Heart right ventricle (tissue), 16 donors: Measurements from ENCODE around the gene PNPLA2. TPM values are rescaled to one million over a fixed set of nuclear protein-coding genes. Genes with fewer than 3 reads are reported as not detected.

Source experiments
- ATAC-seq, 8 donors: fragments of 200-7000 bp; cut with Tn5 transposase; one replicate each; pipeline ENCODE4 v1.9.1; 2020; ENCODE audit warnings: mild to moderate bottlenecking in 8 of 8, moderate library complexity in 8 of 8, moderate number of reproducible peaks in 1 of 8
- DNase-seq, 2 donors: peaks; one replicate each; pipeline ENCODE4 v3.0.0-alpha.2; 2020
- H3K27ac ChIP-seq, 10 donors: fragments of 200-600 bp; sonication (generic) in 2 of 10; one replicate each; pipeline versions ENCODE4 v1.5.0 to v1.8.0; 2020 to 2022; ENCODE audit warnings: mild to moderate bottlenecking in 3 of 10
- H3K27me3 ChIP-seq, 7 donors: fragments of 200-600 bp; one replicate each; pipeline ENCODE4 v1.8.0; 2021 to 2022; ENCODE audit warnings: mild to moderate bottlenecking in 2 of 7
- H3K36me3 ChIP-seq, 9 donors: fragments of 200-600 bp; sonication (generic) in 1 of 9; one replicate each; pipeline versions ENCODE4 v1.5.0 to v1.8.0; 2020 to 2022; ENCODE audit warnings: mild to moderate bottlenecking in 2 of 9
- H3K4me1 ChIP-seq, 9 donors: fragments of 200-600 bp; sonication (generic) in 1 of 9; one replicate each; pipeline versions ENCODE4 v1.5.0 to v1.8.0; 2020 to 2022; ENCODE audit warnings: mild to moderate bottlenecking in 4 of 9
- H3K4me3 ChIP-seq, 10 donors: fragments of 200-600 bp; sonication (generic) in 2 of 10; one replicate each; pipeline versions ENCODE4 v1.5.0 to v1.8.0; 2020 to 2022; ENCODE audit warnings: mild to moderate bottlenecking in 7 of 10, moderate library complexity in 2 of 10
- H3K9me3 ChIP-seq, 11 donors: fragments of 200-600 bp in 10 of 11; sonication (generic) in 2 of 11; one replicate each; pipeline versions ENCODE4 v1.5.0 to v1.8.0; 2013 to 2022; ENCODE audit warnings: mild to moderate bottlenecking in 2 of 11, control low read depth in 1 of 11, moderate library complexity in 1 of 11
- WGBS, 2 donors: extraction: QIAGEN DNeasy Blood & Tissue Kit; methylation state at CpG; one replicate each; pipeline ENCODE4 v1.1.7; 2013; ENCODE audit warnings: inconsistent platforms in 1 of 2; 5-methylcytosine and 5-hydroxymethylcytosine counted together
- intact Hi-C, 10 donors: fragments of 100-400 bp; cut with DNase I; formaldehyde crosslinking; loops; one replicate each; pipeline versions ENCODE4 v1.11.1 to v1.14.2; 2022
- polyA plus RNA-seq, 2 donors: library from polyadenylated mRNA; stranded (reverse); fragments of 200-250 nt; gene quantifications; one replicate each; pipeline ENCODE4 v1.2.3, GENCODE V29; 2013
- total RNA-seq, 10 donors: library from RNA; stranded (reverse); fragmentation: NEBNext Ultra II Directional in 3 of 10; extraction: Animal tissue kit (Norgen Biotek cat#: 25700) in 3 of 10; gene quantifications; one replicate each; pipeline versions ENCODE4 v1.2.1 to v1.2.4, GENCODE V29; 2021 to 2023
- TF ChIP-seq, protein P1 (sequence below), 9 donors: fragments of 200-600 bp; sonication (generic) in 2 of 9; IDR thresholded peaks; one replicate each; pipeline versions ENCODE4 v1.5.0 to v1.8.0; 2021 to 2022; ENCODE audit warnings: antibody characterized with exemption in 9 of 9, mild to moderate bottlenecking in 5 of 9, moderate library complexity in 1 of 9
- donor health status: Arrhythmogenic right ventricular cardiomyopathy.
- donor health status: ischemic (EF 13 %, LVEDD 7.1; RV severe dilation, severe dysfunction).
- donor health status: healthy with polysubstance abuse.
- donor health status: DM: no; HTN: yes; CAD: no.
- donor health status: DM: no; HTN: no; CAD: no.
- donor health status: ischemic (EF 25% LVEDD 6.9; RV normal size, moderate dysfunction).
- donor health status: ischemic (EF 25% LVEDD 5.7; RV mildly dilated, moderate dysfunction).
- donor health status: healthy.
- donor health status: DM: yes; HTN: yes; CAD: no.
- donor health status: Ischemic cardiomyopathy.
- donor health status: ischemic (EF 35%, LVEDD 5.7; RV mildly dilated, moderate dysfunction).
- donor health status: nonischemic (EF 11% LVEDD 7.7; RV severe dilation, severe dysfunction).
- donor health status: DM: yes; HTN: yes; CAD: no.
- donor health status: PGD.
- donor health status: ischemic (EF 29% LVEDD 5.4; RV normal size, mild dysfunction).
- donor health status: nonischemic (EF 23%, LVEDD 6.1; RV moderate dilation, normal function).

The PNPLA2 gene
- total and polyA plus RNA-seq, 12 donors, result 114 to 359 (median 247) TPM

DNA sequence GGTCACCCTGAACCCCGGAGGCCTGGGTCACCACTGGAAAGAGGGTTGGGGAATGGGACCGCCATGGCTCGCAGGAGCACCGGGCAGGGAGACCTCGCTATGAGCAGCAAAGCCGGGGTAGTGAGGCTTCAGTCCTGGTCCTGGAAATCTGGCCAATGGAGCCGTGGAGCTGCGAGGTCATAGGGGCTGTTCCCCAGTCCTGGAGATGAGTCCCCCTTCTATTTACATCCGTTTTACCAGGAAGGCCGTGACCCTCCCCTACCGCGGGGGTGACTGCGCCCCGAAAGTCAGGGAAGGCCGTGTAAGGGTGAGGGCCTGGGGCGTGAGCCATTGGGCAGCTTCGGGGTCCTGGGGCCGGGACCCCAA is 14.1 kb upstream of the PNPLA2 start:
- TF ChIP-seq, protein P1, sequence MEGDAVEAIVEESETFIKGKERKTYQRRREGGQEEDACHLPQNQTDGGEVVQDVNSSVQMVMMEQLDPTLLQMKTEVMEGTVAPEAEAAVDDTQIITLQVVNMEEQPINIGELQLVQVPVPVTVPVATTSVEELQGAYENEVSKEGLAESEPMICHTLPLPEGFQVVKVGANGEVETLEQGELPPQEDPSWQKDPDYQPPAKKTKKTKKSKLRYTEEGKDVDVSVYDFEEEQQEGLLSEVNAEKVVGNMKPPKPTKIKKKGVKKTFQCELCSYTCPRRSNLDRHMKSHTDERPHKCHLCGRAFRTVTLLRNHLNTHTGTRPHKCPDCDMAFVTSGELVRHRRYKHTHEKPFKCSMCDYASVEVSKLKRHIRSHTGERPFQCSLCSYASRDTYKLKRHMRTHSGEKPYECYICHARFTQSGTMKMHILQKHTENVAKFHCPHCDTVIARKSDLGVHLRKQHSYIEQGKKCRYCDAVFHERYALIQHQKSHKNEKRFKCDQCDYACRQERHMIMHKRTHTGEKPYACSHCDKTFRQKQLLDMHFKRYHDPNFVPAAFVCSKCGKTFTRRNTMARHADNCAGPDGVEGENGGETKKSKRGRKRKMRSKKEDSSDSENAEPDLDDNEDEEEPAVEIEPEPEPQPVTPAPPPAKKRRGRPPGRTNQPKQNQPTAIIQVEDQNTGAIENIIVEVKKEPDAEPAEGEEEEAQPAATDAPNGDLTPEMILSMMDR (IDR thresholded peaks at IDR 0.05), result no peak
- DNase-seq (no peak), ATAC-seq (no peak)
- H3K27me3 ChIP-seq, result no peaks in the 10 kb centered on the region
- H3K36me3 ChIP-seq, result peaks cover 0 to 35% (median 5%) of the 10 kb centered on the region in 9 donors
- WGBS, 2 donors, result 5 to 7% methylated on average over 15 to 18 of the region's 18 CpGs
- intact Hi-C loops, result no loop called here
- no peaks in the 10 kb centered on the region for H3K9me3 ChIP-seq
- peaks cover 10 to 43% (median 30%) of the 10 kb centered on the region in 9 donors for H3K4me1 ChIP-seq
- H3K4me3 ChIP-seq, result peak overlapping the region; percentile 36 to 85 (median 64)
- H3K27ac ChIP-seq, result peak overlapping the region; percentile 85 to 98 (median 94)

DNA sequence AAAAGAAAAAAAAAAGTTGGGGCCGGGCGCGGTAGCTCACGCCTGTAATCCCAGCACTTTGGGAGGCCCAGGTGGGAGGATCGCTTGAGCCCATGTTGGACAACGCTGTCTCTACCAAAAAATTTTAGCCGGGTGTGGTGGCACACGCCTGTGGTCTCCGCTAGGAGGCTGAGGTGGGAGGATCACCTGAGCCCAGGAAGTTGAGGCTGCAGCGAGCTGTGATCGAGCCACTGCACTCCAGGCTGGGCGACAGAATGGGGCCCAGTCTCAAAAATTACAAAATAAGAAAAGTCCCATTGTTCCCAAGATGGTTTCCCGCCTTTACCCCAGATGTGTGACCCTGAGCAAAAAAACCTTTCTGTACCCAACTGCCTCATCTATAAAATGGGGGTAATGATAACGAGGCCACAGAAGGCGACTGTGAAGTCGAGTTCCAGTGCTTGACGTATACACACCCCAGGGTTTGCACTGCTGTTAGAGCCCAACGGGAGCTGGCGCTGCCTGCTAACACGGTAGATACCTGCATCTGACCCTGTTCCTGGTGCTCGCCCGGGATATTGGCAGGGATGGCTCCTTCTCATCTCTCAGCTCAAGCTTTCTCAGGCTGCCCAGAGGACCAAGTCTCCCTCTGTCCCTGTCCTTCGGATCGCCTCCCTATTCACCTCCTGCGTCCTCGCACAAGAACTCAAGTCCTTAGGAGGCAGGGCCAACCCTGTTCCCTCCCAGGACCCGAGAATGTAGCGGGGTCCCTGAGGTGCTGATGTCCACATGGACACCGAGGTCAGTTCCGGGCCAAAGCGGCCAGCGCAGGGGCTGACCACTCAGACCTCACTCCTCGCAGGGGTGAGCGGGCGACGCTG is 10.1 kb upstream of the PNPLA2 start:
- Histone ChIP-seq H3K4me3 (peak overlapping the region; percentile 47 to 99 (median 92)), H3K4me1 (peaks cover 14 to 57% (median 44%) of the 10 kb centered on the region in 9 donors), H3K27ac (peak overlapping the region; percentile 92 to 99 (median 96)), H3K36me3 (peaks cover 0 to 29% (median 23%) of the 10 kb centered on the region in 9 donors), H3K27me3 (no peaks in the 10 kb centered on the region), H3K9me3 (no peaks in the 10 kb centered on the region)
- TF ChIP-seq, protein P1 (IDR thresholded peaks at IDR 0.05), result no peak
- ATAC-seq, result peak in 1 of 8 donors; percentile 72
- no peak for DNase-seq
- 30 to 32% methylated on average over 36 of the region's 36 CpGs for WGBS, 2 donors
- intact Hi-C loops, result loop anchor here in 4 of 10 donors (2.0 to 5.0 kb wide), 2 partner anchors 34 kb away; partner anchors contain the start of genes POLR2L (in 4 of the 4) and TSPAN4 (in 4 of the 4)

DNA sequence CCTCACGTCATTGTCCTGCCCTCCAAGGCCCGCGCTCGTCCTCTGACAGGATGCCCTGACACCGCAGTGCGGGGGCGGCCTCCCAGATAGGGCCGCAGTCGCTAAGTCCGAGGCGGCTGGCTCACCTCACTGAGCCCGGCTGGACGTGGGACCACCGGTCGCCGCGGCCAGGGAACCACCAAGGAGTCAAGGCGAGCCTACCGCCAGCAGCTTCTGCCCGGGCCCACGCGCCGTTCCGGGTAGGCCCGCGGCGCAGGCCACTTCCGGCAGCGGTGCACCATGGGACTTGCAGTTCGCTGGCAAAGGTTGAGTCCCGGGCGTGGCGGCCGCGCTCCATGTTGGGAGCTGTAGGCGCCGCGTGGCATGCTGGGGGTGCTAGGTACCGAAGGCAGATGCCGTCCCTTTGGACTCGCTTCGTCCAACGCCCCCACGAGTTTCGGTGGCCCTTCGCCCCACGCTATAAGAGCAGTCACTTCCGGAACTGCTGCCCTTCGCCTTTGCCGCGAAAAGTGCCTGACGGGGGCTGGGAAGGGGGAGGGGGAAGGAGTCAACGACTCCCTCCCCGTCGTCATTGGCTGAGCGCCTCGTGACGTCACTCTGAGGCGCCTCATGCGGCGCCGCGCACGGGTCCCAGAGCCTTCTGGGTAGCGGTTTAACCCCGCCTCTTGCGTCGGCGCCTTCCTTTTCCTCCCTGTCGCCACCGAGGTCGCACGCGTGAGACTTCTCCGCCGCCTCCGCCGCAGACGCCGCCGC is 9.3 kb upstream of the PNPLA2 start, which contains the start of gene RPLP2:
RPLP2 (plus strand) TSS at position 681 of the 753 bp plus-strand sequence. CDS start 268 bp downstream, outside the sequence.
- H3K9me3 ChIP-seq, result no peaks in the 10 kb centered on the region
- intact Hi-C loops, result loop anchor here in 4 of 10 donors (2.0 to 5.0 kb wide), 2 partner anchors 33 kb away; partner anchors contain the start of genes POLR2L (in 4 of the 4) and TSPAN4 (in 4 of the 4)
- peak; percentile 98 to 99 for DNase-seq
- 0 to 1% methylated on average over 78 to 81 of the region's 81 CpGs for WGBS, 2 donors
- peak; percentile 88 to 96 (median 94) for ATAC-seq
- peaks cover 0 to 35% (median 23%) of the 10 kb centered on the region in 9 donors for H3K36me3 ChIP-seq
- peaks cover 8 to 49% (median 36%) of the 10 kb centered on the region in 9 donors for H3K4me1 ChIP-seq
- H3K4me3 ChIP-seq, result peak within 1 kb of the TSS; percentile 47 to 99 (median 92)
- H3K27me3 ChIP-seq, result no peaks in the 10 kb centered on the region
- TF ChIP-seq, protein P1 (IDR thresholded peaks at IDR 0.05), result no peak
- peak within 1 kb of the TSS; percentile 92 to 99 (median 96) for H3K27ac ChIP-seq

DNA sequence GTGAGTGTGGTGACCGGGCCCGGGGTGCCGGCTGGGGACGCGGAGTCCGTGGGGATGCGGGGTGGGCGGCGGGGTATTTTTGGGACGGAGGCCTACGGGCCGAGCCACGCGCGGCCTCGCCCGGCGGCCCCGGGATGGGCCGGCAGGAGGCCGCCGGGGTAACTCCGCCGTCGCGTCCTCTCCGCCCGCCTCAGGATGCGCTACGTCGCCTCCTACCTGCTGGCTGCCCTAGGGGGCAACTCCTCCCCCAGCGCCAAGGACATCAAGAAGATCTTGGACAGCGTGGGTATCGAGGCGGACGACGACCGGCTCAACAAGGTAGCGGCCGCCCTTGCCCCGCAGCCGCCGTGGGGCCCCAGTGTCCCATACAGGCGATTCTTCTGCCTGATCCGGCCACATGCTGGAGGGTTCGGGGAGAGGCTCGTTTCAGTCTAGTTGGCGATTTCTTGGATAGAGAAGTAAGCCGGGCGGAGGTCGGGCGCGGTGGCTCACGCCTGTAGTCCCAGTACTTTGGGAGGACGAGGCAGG is 8.6 kb upstream of the PNPLA2 start:
- intact Hi-C loops, result no loop called here
- Histone ChIP-seq H3K27ac (peak overlapping the region; percentile 92 to 99 (median 96)), H3K4me3 (peak overlapping the region; percentile 47 to 99 (median 92)), H3K9me3 (no peaks in the 10 kb centered on the region), H3K36me3 (peaks cover 0 to 39% (median 23%) of the 10 kb centered on the region in 9 donors), H3K4me1 (peaks cover 4 to 43% (median 31%) of the 10 kb centered on the region in 9 donors), H3K27me3 (no peaks in the 10 kb centered on the region)
- no peak for DNase-seq
- ATAC-seq, result peak in 1 of 8 donors; percentile 1
- TF ChIP-seq, protein P1 (IDR thresholded peaks at IDR 0.05), result peak in 1 of 9 donors; percentile 15
- WGBS, 2 donors, result 0% methylated on average over 55 of the region's 55 CpGs
